Kidney epithelial cell (primary cell): ENCODE measurements around the gene ABCC1. TPM values are rescaled to one million over a fixed set of nuclear protein-coding genes. Genes with fewer than 3 reads are reported as not detected.

Experiments
- DNase-seq: peaks from one replicate; pipeline ENCODE4 v3.0.0-alpha.2; 2010; ENCODE audit warnings: low read depth
- H3K27me3 ChIP-seq: 2 replicates; pipeline ENCODE4 v1.6.0; 2011; ENCODE audit warnings: low read length; ENCODE audit not compliant: control insufficient read depth, insufficient read depth
- H3K36me3 ChIP-seq: 2 replicates; pipeline ENCODE4 v1.5.1; 2011; ENCODE audit warnings: low read length; ENCODE audit not compliant: control insufficient read depth, insufficient read depth
- H3K4me3 ChIP-seq: 2 replicates; pipeline ENCODE4 v1.5.1; 2011; ENCODE audit warnings: low read depth, mild to moderate bottlenecking, control low read depth, low read length
- CTCF ChIP-seq: IDR thresholded peaks from 2 replicates; pipeline ENCODE4 v1.5.1; 2011; ENCODE audit warnings: mild to moderate bottlenecking, moderate library complexity, low read length, control low read depth, inconsistent platforms; ENCODE audit not compliant: insufficient read depth, poor library complexity, severe bottlenecking
- total RNA-seq: library from RNA; depleted of rRNA; stranded (reverse); fragments of >200 nt; gene quantifications from 2 replicates; pipeline ENCODE4 v1.2.3, GENCODE V29; 2015

ABCC1 gene
- total RNA-seq, 1 donor from 2014 or later = 24.9 TPM

GRCh38 chr16:16004314-16004749 is 54.9 kb downstream of the ABCC1 start:
- Histone ChIP-seq H3K4me3 (no peak overlapping the region), H3K27me3 (no peaks in the 10 kb centered on the region), H3K36me3 (no peaks in the 10 kb centered on the region)
- TF ChIP-seq CTCF = no peak
- DNase-seq = no peak

GRCh38 chr16:16005721-16006120 is 56.3 kb downstream of the ABCC1 start:
- DNase-seq = no peak

GRCh38 chr16:16006650-16007049 is 57.2 kb downstream of the ABCC1 start:
- Histone ChIP-seq H3K4me3 (no peak overlapping the region), H3K36me3 (no peaks in the 10 kb centered on the region), H3K27me3 (no peaks in the 10 kb centered on the region)
- TF ChIP-seq CTCF = no peak
- no peak for DNase-seq

More at GRCh38 chr16:16005721-16006120, 56.3 kb downstream of the ABCC1 start:
- Histone ChIP-seq H3K36me3 (no peaks in the 10 kb centered on the region), H3K4me3 (no peak overlapping the region), H3K27me3 (no peaks in the 10 kb centered on the region)
- TF ChIP-seq CTCF = no peak

GRCh38 chr16:16007743-16008111 is 58.3 kb downstream of the ABCC1 start:
- no peak for TF ChIP-seq CTCF
- no peaks in the 10 kb centered on the region for H3K36me3 ChIP-seq
- no peaks in the 10 kb centered on the region for H3K27me3 ChIP-seq
- DNase-seq = no peak
- H3K4me3 ChIP-seq = no peak overlapping the region

- H3K4me3 ChIP-seq = no peak overlapping the region
- no peak for DNase-seq
- H3K27me3 ChIP-seq = no peaks in the 10 kb centered on the region
- TF ChIP-seq CTCF = no peak
- H3K36me3 ChIP-seq = no peaks in the 10 kb centered on the region
Measured at GRCh38 chr16:16008666-16009065, 59.2 kb downstream of the ABCC1 start.

GRCh38 chr16:16009401-16009800 is 60.0 kb downstream of the ABCC1 start:
- Histone ChIP-seq H3K27me3 (no peaks in the 10 kb centered on the region), H3K36me3 (no peaks in the 10 kb centered on the region)

More at GRCh38 chr16:16009401-16009800, 60.0 kb downstream of the ABCC1 start:
- TF ChIP-seq CTCF = no peak
- H3K4me3 ChIP-seq = no peak overlapping the region
- no peak for DNase-seq
